Gastroesophageal sphincter (tissue), 4 donors: ENCODE results near the gene IL6ST. TPM values are rescaled to one million over a fixed set of nuclear protein-coding genes. Genes with fewer than 3 reads are reported as not detected.

ENCODE experiments used
- ATAC-seq: fragments of 150-250 bp; one replicate; pipeline ENCODE4 v1.9.1; 2016; ENCODE audit warnings: mild to moderate bottlenecking, moderate library complexity
- H3K27ac ChIP-seq, 4 donors: fragments of 200-600 bp; sonication (generic) in 3 of 4; 1 replicate in 3 of 4; 2 replicates in 1 of 4; pipeline ENCODE4 v1.5.1; 2016 to 2019
- H3K27me3 ChIP-seq: fragments of 200-600 bp; sonication (generic); one replicate; pipeline ENCODE4 v1.5.1; 2019
- H3K36me3 ChIP-seq, 2 donors: fragments of 200-600 bp; sonication (generic); one replicate each; pipeline ENCODE4 v1.5.1; 2019; ENCODE audit warnings: control low read depth in 1 of 2
- H3K4me1 ChIP-seq, 3 donors: fragments of 200-600 bp; sonication (generic); 1 replicate in 2 of 3; 2 replicates in 1 of 3; pipeline ENCODE4 v1.5.1; 2016 to 2019; ENCODE audit warnings: control low read depth in 2 of 3
- H3K4me3 ChIP-seq, 2 donors: fragments of 200-600 bp; sonication (generic); one replicate each; pipeline ENCODE4 v1.5.1; 2019; ENCODE audit warnings: mild to moderate bottlenecking in 1 of 2, moderate library complexity in 1 of 2
- H3K9me3 ChIP-seq, 3 donors: fragments of 200-600 bp; sonication (generic); one replicate each; pipeline ENCODE4 v1.5.1; 2017 to 2019; ENCODE audit warnings: control low read depth in 2 of 3
- EP300 ChIP-seq: sonication (generic); formaldehyde crosslinking; IDR thresholded peaks from one replicate; pipeline ENCODE4 v1.6.1; 2017; ENCODE audit warnings: antibody characterized with exemption, mild to moderate bottlenecking
- POLR2A ChIP-seq, 2 donors: fragments of 450-650 bp; IDR thresholded peaks; one replicate each; pipeline ENCODE4 v1.6.1; 2017; ENCODE audit warnings: antibody characterized with exemption in 2 of 2, mild to moderate bottlenecking in 2 of 2, moderate library complexity in 1 of 2
- POLR2AphosphoS5 ChIP-seq: sonication (generic); formaldehyde crosslinking; IDR thresholded peaks from one replicate; pipeline ENCODE4 v1.6.1; 2017; ENCODE audit warnings: antibody characterized with exemption
- WGBS, 2 donors: methylation state at CpG; one replicate each; pipeline ENCODE4 v1.1.5; 2018; ENCODE audit warnings: low coverage in 1 of 2; 5-methylcytosine and 5-hydroxymethylcytosine counted together
- small RNA-seq, 4 donors: library from RNA; depleted of rRNA; stranded (forward); fragments of <200 nt; gene quantifications; one replicate each; pipeline ENCODE3, GENCODE V24; 2016
- total RNA-seq, 4 donors: library from RNA; depleted of rRNA; stranded (reverse); fragments of >200 nt; gene quantifications; one replicate each; pipeline ENCODE4 v1.1.0, GENCODE V29; 2016
- TF ChIP-seq, protein P1 (sequence below), 4 experiments: fragments of 200-600 bp in 2 of 4; fragments of 450-650 bp in 2 of 4; sonication (generic) in 1 of 4; IDR thresholded peaks; one replicate each; pipeline ENCODE4 v1.5.1; 2017 to 2019; ENCODE audit warnings: antibody characterized with exemption in 4 of 4, mild to moderate bottlenecking in 2 of 4, moderate library complexity in 2 of 4

IL6ST gene
- total RNA-seq, 4 donors from 2014 or later, result 351 to 761 (median 435) TPM

DNA sequence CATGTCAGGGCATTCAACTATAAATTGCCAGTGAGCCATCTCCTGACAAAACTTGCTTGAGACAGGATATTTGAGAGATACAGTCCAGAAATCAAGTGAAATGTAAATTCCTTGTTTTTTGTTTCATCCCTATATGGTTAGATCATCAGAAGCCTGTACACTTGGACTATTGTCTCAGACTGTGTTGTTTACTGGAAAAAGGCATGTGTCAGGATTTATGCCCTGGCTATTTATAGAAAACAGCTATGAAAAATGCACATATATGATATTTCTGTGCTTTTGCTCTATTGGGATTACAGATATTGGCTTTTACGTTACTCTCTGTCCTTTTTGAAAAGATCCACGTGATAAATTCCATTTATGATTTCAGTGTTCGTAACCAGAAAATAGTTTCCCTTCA, 99.4 kb downstream of the IL6ST start:
- Histone ChIP-seq H3K4me3 (no peak overlapping the region), H3K9me3 (no peaks in the 10 kb centered on the region), H3K36me3 (no peaks in the 10 kb centered on the region), H3K27me3 (peaks cover 5% of the 10 kb centered on the region), H3K4me1 (no peaks in the 10 kb centered on the region), H3K27ac (no peak overlapping the region)
- ATAC-seq, result no peak
- 65 to 80% methylated on average over 3 of the region's 3 CpGs for WGBS, 2 donors
- TF ChIP-seq, protein P1, sequence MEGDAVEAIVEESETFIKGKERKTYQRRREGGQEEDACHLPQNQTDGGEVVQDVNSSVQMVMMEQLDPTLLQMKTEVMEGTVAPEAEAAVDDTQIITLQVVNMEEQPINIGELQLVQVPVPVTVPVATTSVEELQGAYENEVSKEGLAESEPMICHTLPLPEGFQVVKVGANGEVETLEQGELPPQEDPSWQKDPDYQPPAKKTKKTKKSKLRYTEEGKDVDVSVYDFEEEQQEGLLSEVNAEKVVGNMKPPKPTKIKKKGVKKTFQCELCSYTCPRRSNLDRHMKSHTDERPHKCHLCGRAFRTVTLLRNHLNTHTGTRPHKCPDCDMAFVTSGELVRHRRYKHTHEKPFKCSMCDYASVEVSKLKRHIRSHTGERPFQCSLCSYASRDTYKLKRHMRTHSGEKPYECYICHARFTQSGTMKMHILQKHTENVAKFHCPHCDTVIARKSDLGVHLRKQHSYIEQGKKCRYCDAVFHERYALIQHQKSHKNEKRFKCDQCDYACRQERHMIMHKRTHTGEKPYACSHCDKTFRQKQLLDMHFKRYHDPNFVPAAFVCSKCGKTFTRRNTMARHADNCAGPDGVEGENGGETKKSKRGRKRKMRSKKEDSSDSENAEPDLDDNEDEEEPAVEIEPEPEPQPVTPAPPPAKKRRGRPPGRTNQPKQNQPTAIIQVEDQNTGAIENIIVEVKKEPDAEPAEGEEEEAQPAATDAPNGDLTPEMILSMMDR (IDR thresholded peaks at IDR 0.05), result no peak
- no peak for TF ChIP-seq POLR2AphosphoS5

DNA sequence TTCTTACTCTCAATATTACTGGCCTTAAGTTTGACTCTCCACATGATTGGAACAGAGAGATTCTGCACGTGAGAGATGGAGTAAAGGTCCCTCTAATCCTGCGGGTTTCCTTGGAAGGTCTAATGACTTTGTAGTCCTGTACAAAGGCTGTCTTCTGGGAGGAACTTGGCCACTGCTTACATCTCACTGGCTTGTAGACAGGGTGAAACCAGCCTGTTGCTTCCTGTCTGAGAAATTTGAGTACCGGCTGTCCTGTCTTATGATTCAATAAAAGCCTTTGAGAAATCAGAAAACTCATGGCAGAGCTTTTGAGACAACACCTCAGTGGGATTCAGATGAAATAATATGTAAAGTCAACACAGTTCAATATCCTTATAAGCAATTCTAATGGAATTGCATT, 100.6 kb downstream of the IL6ST start:
- 43 to 65% methylated on average over 2 to 3 of the region's 3 CpGs for WGBS, 2 donors
- Histone ChIP-seq H3K4me3 (no peak overlapping the region), H3K9me3 (no peaks in the 10 kb centered on the region), H3K27ac (no peak overlapping the region), H3K4me1 (no peaks in the 10 kb centered on the region), H3K27me3 (peaks cover 5% of the 10 kb centered on the region), H3K36me3 (no peaks in the 10 kb centered on the region)
- no peak for ATAC-seq
- no peak for TF ChIP-seq POLR2AphosphoS5
- TF ChIP-seq, protein P1 (IDR thresholded peaks at IDR 0.05), result no peak
- TF ChIP-seq EP300, result no peak
- no peak for TF ChIP-seq POLR2A (IDR thresholded peaks at IDR 0.05)

DNA sequence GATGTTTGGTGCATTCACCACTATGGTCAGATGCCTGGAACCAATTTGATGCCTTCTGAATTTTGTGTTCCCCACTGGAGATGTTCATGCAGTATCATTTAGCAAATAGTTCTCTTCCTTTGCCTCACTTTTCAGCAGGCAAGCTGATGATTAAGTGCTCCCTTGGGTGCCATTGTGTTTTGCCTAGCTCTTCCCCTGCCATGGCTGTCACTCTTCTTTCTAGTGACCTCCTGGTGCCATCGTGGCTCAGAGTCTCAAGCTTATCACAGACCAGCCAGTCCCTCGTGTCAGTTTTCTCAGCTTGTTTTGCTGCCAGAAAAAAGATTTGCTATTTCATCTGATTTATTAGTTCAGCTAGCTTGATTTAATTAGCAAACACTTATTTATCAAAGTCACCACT, 102.3 kb downstream of the IL6ST start:
- no peaks in the 10 kb centered on the region for H3K4me1 ChIP-seq
- TF ChIP-seq, protein P1 (IDR thresholded peaks at IDR 0.05), result no peak
- TF ChIP-seq POLR2A (IDR thresholded peaks at IDR 0.05) (no peak), EP300 (no peak), POLR2AphosphoS5 (no peak)
- peaks cover 4% of the 10 kb centered on the region for H3K27me3 ChIP-seq
- 46 to 80% methylated on average over 1 to 2 of the region's 2 CpGs for WGBS, 2 donors
- no peak for ATAC-seq
- H3K36me3 ChIP-seq, result no peaks in the 10 kb centered on the region
- no peak overlapping the region for H3K4me3 ChIP-seq
- no peak overlapping the region for H3K27ac ChIP-seq
- no peaks in the 10 kb centered on the region for H3K9me3 ChIP-seq

DNA sequence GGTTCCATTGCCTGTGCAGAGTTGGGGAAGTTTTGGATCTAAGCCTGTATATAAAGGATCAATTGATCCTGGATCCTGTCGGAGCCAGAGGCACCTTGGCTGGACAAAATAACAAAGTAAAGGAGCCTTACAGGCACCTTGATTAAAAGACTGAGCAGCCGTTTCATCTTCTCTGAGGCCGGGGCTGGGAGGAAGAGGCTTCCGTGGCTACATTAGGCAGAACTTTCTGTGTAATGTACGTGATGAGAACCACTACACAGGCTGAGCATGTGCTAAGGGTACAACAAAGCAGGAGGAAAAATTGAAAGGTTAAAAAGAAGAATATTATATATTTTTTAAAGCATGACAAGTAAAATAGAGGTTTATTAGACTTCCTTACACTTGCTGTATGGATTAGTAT, 106.6 kb downstream of the IL6ST start:
- ATAC-seq, result no peak
- Histone ChIP-seq H3K4me3 (no peak overlapping the region), H3K27me3 (no peaks in the 10 kb centered on the region), H3K36me3 (no peaks in the 10 kb centered on the region), H3K9me3 (no peaks in the 10 kb centered on the region), H3K4me1 (no peaks in the 10 kb centered on the region), H3K27ac (no peak overlapping the region)
- TF ChIP-seq, protein P1 (IDR thresholded peaks at IDR 0.05), result no peak
- no peak for TF ChIP-seq POLR2AphosphoS5
- no peak for TF ChIP-seq POLR2A (IDR thresholded peaks at IDR 0.05)
- TF ChIP-seq EP300, result no peak
- 61 to 90% methylated on average over 4 to 5 of the region's 5 CpGs for WGBS, 2 donors

DNA sequence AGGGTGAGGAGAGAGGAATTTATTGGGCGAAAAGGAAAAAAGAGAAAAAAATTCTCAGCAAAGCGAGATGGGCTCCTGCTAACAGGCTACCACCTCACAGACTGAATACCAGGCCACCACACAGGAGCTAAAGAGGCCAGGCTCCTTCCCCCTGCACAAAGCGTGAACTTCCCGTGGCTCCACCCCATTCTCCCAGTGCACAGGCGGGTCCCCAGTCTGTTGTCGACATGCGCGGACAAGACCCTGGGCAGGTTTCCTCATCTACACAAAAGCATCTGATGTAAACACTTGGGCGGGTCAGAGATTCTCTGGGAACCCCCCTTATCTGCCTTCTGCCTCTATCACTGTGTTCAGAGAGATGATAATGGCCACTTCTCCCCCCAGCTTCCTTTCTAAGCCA, 109.4 kb downstream of the IL6ST start:
- 83 to 92% methylated on average over 5 to 7 of the region's 9 CpGs for WGBS, 2 donors
- no peak overlapping the region for H3K27ac ChIP-seq
- TF ChIP-seq POLR2A (IDR thresholded peaks at IDR 0.05), result no peak
- TF ChIP-seq, protein P1 (IDR thresholded peaks at IDR 0.05), result no peak
- no peak for TF ChIP-seq POLR2AphosphoS5
- no peak for TF ChIP-seq EP300
- no peaks in the 10 kb centered on the region for H3K27me3 ChIP-seq
- no peak for ATAC-seq
- no peaks in the 10 kb centered on the region for H3K4me1 ChIP-seq
- no peaks in the 10 kb centered on the region for H3K36me3 ChIP-seq
- H3K4me3 ChIP-seq, result no peak overlapping the region
- H3K9me3 ChIP-seq, result no peaks in the 10 kb centered on the region

Small RNA genes lying within 50 kb of the gene (small RNA-seq; reads per million reads assigned to genes)
- gene AC016596.1 (0 reads per million in 4 donors), gene RF01210 (0 reads per million in 4 donors)

Other genes starting within 250 kb of the IL6ST start
- under 1 TPM in 2 of 4 donors, not detected in 2; 0.13 to 0.57 TPM for gene IL31RA, start 143.6 kb downstream of the IL6ST start, total RNA-seq
- gene ANKRD55, start 238.4 kb upstream of the IL6ST start, total RNA-seq, result under 1 TPM in 1 of 4 donors, not detected in 3; 0.27 TPM